GM12891 (cell line): ENCODE results near the gene MMP24OS.

ENCODE experiments used
- PAX5 ChIP-seq: IDR thresholded peaks from 2 replicates; pipeline ENCODE4 v1.6.1; 2011; ENCODE audit warnings: low read length, moderate library complexity, mild to moderate bottlenecking; ENCODE audit not compliant: insufficient read depth, severe bottlenecking
- POLR2A ChIP-seq: IDR thresholded peaks from 2 replicates; pipeline ENCODE4 v1.6.1; 2011; ENCODE audit warnings: low read depth, low read length, control low read depth
- POLR2AphosphoS5 ChIP-seq: IDR thresholded peaks from 2 replicates; pipeline ENCODE4 v1.6.1; 2011; ENCODE audit warnings: low read depth, low read length, control low read depth
- SPI1 ChIP-seq: IDR thresholded peaks from 2 replicates; pipeline ENCODE4 v1.6.1; 2011; ENCODE audit warnings: low read depth, low read length, control low read depth

DNA sequence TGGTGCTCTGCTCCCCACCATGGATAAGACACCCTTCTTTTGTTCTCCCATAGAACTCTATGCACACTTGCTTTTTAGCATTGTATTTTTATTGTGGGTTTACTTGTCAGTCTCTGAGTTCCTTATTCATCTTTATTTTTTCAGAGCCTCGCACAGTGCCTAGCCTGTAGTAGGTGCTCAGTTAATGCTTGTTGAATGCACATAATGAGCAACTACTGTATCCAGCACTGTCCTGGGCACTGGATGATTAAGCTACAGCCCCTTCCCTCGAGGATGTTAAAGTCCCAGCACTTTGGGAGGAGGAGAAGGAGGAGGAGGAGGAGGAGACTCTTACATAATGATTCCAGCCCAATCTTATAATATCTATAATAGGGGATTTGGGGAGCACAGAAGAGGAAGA lies 34.6 kb downstream of the MMP24OS start:
- TF ChIP-seq POLR2AphosphoS5 (no peak), POLR2A (no peak), SPI1 (no peak), PAX5 (no peak)
